CD14-positive monocyte (primary cell): ENCODE measurements around the gene PDE1A. TPM values are rescaled to one million over a fixed set of nuclear protein-coding genes. Genes with fewer than 3 reads are reported as not detected.

ENCODE experiments used
- DNase-seq, 3 donors: peaks; one replicate each; pipeline ENCODE4 v3.0.0-alpha.2; 2011 to 2022
- H2AFZ ChIP-seq: 2 replicates; pipeline ENCODE4 v1.6.0; 2012; ENCODE audit warnings: mild to moderate bottlenecking, low read depth, low read length, inconsistent platforms; ENCODE audit not compliant: insufficient read depth, poor library complexity, severe bottlenecking
- H3K27ac ChIP-seq, 2 donors: 1 replicate in 1 of 2; 2 replicates in 1 of 2; pipeline ENCODE4 v1.5.1; 2012 to 2013; ENCODE audit warnings: low read length in 2 of 2, control low read depth in 1 of 2, inconsistent platforms in 1 of 2, low read depth in 1 of 2, mild to moderate bottlenecking in 1 of 2
- H3K27me3 ChIP-seq, 2 donors: one replicate each; pipeline versions ENCODE4 v1.6.0 to v1.6.1; 2011 to 2013; ENCODE audit warnings: low read length in 2 of 2; ENCODE audit not compliant: control insufficient read depth in 2 of 2, insufficient read depth in 2 of 2
- H3K36me3 ChIP-seq, 2 donors: replicated peaks in 1 of 2; 1 replicate in 1 of 2; 2 replicates in 1 of 2; pipeline versions ENCODE4 v1.5.1 to v1.6.1; 2012 to 2013; ENCODE audit warnings: low read length in 2 of 2, control low read depth in 1 of 2, inconsistent platforms in 1 of 2, mild to moderate bottlenecking in 1 of 2; ENCODE audit not compliant: insufficient read depth in 2 of 2, control insufficient read depth in 1 of 2
- H3K4me1 ChIP-seq, 2 donors: 1 replicate in 1 of 2; 2 replicates in 1 of 2; pipeline versions ENCODE4 v1.5.1 to v1.6.1; 2012 to 2013; ENCODE audit warnings: low read length in 2 of 2, control low read depth in 1 of 2, inconsistent platforms in 1 of 2, mild to moderate bottlenecking in 1 of 2, moderate library complexity in 1 of 2; ENCODE audit not compliant: insufficient read depth in 2 of 2, control insufficient read depth in 1 of 2
- H3K4me2 ChIP-seq: replicated peaks from 2 replicates; pipeline ENCODE3; 2012; ENCODE audit warnings: low read length, moderate library complexity, mild to moderate bottlenecking; ENCODE audit not compliant: poor library complexity, severe bottlenecking; ENCODE audit errors: extremely low read depth
- H3K4me3 ChIP-seq, 3 experiments: fragments of 200-600 bp in 1 of 3; sonication (generic) in 1 of 3; replicated peaks in 1 of 3; 1 replicate in 2 of 3; 2 replicates in 1 of 3; pipeline ENCODE4 v1.5.1; 2011 to 2013; ENCODE audit warnings: low read length in 3 of 3, mild to moderate bottlenecking in 3 of 3, control low read depth in 2 of 3, low read depth in 2 of 3, inconsistent platforms in 1 of 3, moderate library complexity in 1 of 3
- H3K79me2 ChIP-seq: 2 replicates; pipeline ENCODE4 v1.6.0; 2012; ENCODE audit warnings: mild to moderate bottlenecking, control low read depth, inconsistent platforms, low read length, moderate library complexity; ENCODE audit not compliant: insufficient read depth
- H3K9ac ChIP-seq: 2 replicates; pipeline ENCODE4 v1.6.0; 2017; ENCODE audit warnings: low read length, mild to moderate bottlenecking; ENCODE audit not compliant: insufficient read depth, poor library complexity, severe bottlenecking
- H3K9me3 ChIP-seq, 2 donors: replicated peaks in 1 of 2; 1 replicate in 1 of 2; 2 replicates in 1 of 2; pipeline versions ENCODE4 v1.5.1 to v1.6.1; 2012 to 2013; ENCODE audit warnings: low read length in 2 of 2, control low read depth in 1 of 2; ENCODE audit not compliant: control insufficient read depth in 1 of 2, insufficient read depth in 1 of 2
- H4K20me1 ChIP-seq: 2 replicates; pipeline ENCODE4 v1.6.0; 2012; ENCODE audit warnings: mild to moderate bottlenecking, low read length, control low read depth, moderate library complexity; ENCODE audit not compliant: insufficient read depth
- H3K27ac Mint-ChIP-seq, 7 donors: one replicate each; pipeline ENCODE4 v1.8.0; 2020; ENCODE audit warnings: mild to moderate bottlenecking in 7 of 7, mixed read lengths in 7 of 7, moderate library complexity in 6 of 7, inconsistent platforms in 2 of 7
- H3K27me3 Mint-ChIP-seq, 3 donors: one replicate each; pipeline ENCODE4 v1.8.0; 2021 to 2022; ENCODE audit warnings: low read depth in 3 of 3, mild to moderate bottlenecking in 3 of 3, mixed read lengths in 3 of 3, moderate library complexity in 3 of 3, inconsistent platforms in 1 of 3
- H3K36me3 Mint-ChIP-seq, 2 donors: one replicate each; pipeline ENCODE4 v1.8.0; 2020; ENCODE audit warnings: mixed read lengths in 2 of 2, inconsistent platforms in 1 of 2, mild to moderate bottlenecking in 1 of 2
- H3K4me1 Mint-ChIP-seq: one replicate; pipeline ENCODE4 v1.8.0; 2020; ENCODE audit warnings: mild to moderate bottlenecking, mixed read lengths
- H3K4me3 Mint-ChIP-seq, 2 donors: one replicate each; pipeline ENCODE4 v1.8.0; 2020; ENCODE audit warnings: mild to moderate bottlenecking in 2 of 2, mixed read lengths in 2 of 2, moderate library complexity in 1 of 2
- H3K9me3 Mint-ChIP-seq, 7 donors: one replicate each; pipeline ENCODE4 v1.8.0; 2020 to 2022; ENCODE audit warnings: mixed read lengths in 7 of 7, mild to moderate bottlenecking in 6 of 7, moderate library complexity in 6 of 7, inconsistent platforms in 2 of 7
- WGBS: methylation state at CpG from one replicate; pipeline ENCODE4 v1.1.5; 2013; ENCODE audit warnings: missing lambda C conversion rate; ENCODE audit not compliant: insufficient coverage; 5-methylcytosine and 5-hydroxymethylcytosine counted together
- intact Hi-C, 2 donors: fragments of 100-400 bp; cut with micrococcal nuclease; formaldehyde crosslinking; loops; one replicate each; pipeline versions ENCODE4 v1.15.0 to v1.15.1; 2023
- polyA plus RNA-seq, 3 donors: library from polyadenylated mRNA; depleted of rRNA in 1 of 3; unstranded in 2 of 3; stranded (reverse) in 1 of 3; fragments of 300-500 nt in 2 of 3; fragments of >200 nt in 1 of 3; fragmentation: Illumina TruSeq in 2 of 3; gene quantifications; 1 replicate in 2 of 3; 2 replicates in 1 of 3; pipeline ENCODE4 v1.2.3, GENCODE V29; 2012 to 2021
- TF ChIP-seq, protein P1 (sequence below): fragments of 200-600 bp; IDR thresholded peaks from one replicate; pipeline ENCODE4 v1.8.0; 2022; ENCODE audit warnings: antibody characterized with exemption, mild to moderate bottlenecking

The PDE1A gene
- polyA plus RNA-seq, 3 donors = not detected

DNA sequence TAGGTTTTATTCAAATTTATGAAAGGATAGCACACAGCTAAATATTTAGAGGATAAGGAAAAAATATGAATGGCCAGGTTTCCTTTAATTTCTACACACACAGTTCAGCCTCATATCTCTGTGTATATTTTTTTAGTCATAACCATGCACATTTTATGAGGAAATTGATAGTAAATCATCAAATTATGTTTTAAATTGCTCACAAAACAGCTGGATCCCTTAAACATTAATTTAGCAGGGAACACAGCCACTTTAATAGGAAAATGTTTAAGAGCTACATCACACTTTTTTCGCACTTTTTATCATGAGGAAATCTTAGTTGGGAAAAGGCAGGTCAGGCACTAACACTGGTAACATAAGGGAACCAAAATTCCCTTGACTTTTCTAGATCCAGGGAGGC, 65.4 kb downstream of the PDE1A start:
- Histone ChIP-seq H3K4me1 (no peaks in the 10 kb centered on the region), H3K9me3 (no peaks in the 10 kb centered on the region), H3K4me2 (no peak overlapping the region), H3K79me2 (no peaks in the 10 kb centered on the region), H3K36me3 (no peaks in the 10 kb centered on the region), H3K9ac (no peak overlapping the region), H3K27ac (no peak overlapping the region), H4K20me1 (no peaks in the 10 kb centered on the region), H3K4me3 (no peak overlapping the region), H3K27me3 (no peaks in the 10 kb centered on the region), H2AFZ (no peak overlapping the region)
- H3K4me1 Mint-ChIP-seq = no peaks in the 10 kb centered on the region
- no peak overlapping the region for H3K27ac Mint-ChIP-seq
- peaks cover 0 to 7% (median 0%) of the 10 kb centered on the region in 7 donors for H3K9me3 Mint-ChIP-seq
- H3K27me3 Mint-ChIP-seq = peaks cover 0 to 2% (median 0%) of the 10 kb centered on the region in 3 donors
- no peaks in the 10 kb centered on the region for H3K36me3 Mint-ChIP-seq
- WGBS = no CpG with 5 or more reads among the region's 1 CpG
- TF ChIP-seq, protein P1, sequence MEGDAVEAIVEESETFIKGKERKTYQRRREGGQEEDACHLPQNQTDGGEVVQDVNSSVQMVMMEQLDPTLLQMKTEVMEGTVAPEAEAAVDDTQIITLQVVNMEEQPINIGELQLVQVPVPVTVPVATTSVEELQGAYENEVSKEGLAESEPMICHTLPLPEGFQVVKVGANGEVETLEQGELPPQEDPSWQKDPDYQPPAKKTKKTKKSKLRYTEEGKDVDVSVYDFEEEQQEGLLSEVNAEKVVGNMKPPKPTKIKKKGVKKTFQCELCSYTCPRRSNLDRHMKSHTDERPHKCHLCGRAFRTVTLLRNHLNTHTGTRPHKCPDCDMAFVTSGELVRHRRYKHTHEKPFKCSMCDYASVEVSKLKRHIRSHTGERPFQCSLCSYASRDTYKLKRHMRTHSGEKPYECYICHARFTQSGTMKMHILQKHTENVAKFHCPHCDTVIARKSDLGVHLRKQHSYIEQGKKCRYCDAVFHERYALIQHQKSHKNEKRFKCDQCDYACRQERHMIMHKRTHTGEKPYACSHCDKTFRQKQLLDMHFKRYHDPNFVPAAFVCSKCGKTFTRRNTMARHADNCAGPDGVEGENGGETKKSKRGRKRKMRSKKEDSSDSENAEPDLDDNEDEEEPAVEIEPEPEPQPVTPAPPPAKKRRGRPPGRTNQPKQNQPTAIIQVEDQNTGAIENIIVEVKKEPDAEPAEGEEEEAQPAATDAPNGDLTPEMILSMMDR = no peak
- no peak for DNase-seq
- H3K4me3 Mint-ChIP-seq = no peak overlapping the region
- intact Hi-C loops = no loop called here

DNA sequence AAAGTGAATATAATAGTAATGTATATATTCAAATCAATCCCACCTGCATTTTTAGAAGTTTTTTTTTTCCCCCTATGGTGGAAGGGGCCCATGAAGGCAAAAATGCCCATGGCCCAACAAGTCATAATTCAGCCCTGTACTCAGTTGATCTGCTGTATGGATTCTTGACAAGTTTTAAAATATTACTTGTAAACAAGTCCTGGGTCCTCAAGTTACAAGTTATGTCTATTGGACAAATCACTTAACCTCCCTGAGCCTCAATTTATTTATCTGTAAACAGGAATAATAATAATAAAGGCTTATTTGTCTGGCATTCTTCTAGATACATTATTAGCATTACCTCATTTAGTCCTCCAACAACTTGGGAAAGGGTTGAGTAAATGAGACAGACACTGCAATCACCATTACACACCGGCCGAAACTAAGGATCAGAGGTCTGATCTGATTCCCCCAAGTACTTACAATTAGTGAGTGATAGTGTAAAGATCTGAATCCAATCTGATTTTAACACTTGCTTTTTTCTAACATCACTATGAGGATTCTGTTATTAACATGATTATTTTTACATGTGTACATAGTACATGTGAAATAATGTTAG, 66.1 kb downstream of the PDE1A start:
- intact Hi-C loops = no loop called here
- Histone ChIP-seq H3K27me3 (no peaks in the 10 kb centered on the region), H3K27ac (no peak overlapping the region), H3K9ac (no peak overlapping the region), H2AFZ (no peak overlapping the region), H3K79me2 (no peaks in the 10 kb centered on the region), H3K36me3 (no peaks in the 10 kb centered on the region), H3K4me2 (no peak overlapping the region), H4K20me1 (no peaks in the 10 kb centered on the region), H3K4me1 (no peaks in the 10 kb centered on the region), H3K4me3 (no peak overlapping the region), H3K9me3 (no peaks in the 10 kb centered on the region)
- H3K4me1 Mint-ChIP-seq = no peaks in the 10 kb centered on the region
- no peaks in the 10 kb centered on the region for H3K36me3 Mint-ChIP-seq
- DNase-seq = no peak
- WGBS = no CpG with 5 or more reads among the region's 2 CpGs
- no peak overlapping the region for H3K27ac Mint-ChIP-seq
- no peak overlapping the region for H3K4me3 Mint-ChIP-seq
- H3K9me3 Mint-ChIP-seq = peaks cover 0 to 7% (median 0%) of the 10 kb centered on the region in 7 donors
- TF ChIP-seq, protein P1 = no peak
- peaks cover 0 to 2% (median 0%) of the 10 kb centered on the region in 3 donors for H3K27me3 Mint-ChIP-seq
